SK-N-MC (cell line): ENCODE measurements around the gene ENO2.
A peak's percentile ranks its signal among the peaks of the same experiment; 100 is the strongest.
"Not testable (repeated sequence)": the region's sequence is repeated elsewhere in the genome, so short reads cannot be mapped to it uniquely, and the experiment has no call there.

Source experiments
- DNase-seq: peaks from one replicate; pipeline ENCODE4 v3.0.0-alpha.2; 2011; ENCODE audit warnings: low read depth, low spot score
- H3K27ac ChIP-seq: fragments of 200-600 bp; sonication (generic); 2 replicates; pipeline ENCODE4 v1.5.1; 2016; ENCODE audit warnings: mixed run types
- H3K36me3 ChIP-seq: fragments of 200-600 bp; sonication (generic); 2 replicates; pipeline ENCODE4 v1.6.1; 2017; ENCODE audit warnings: antibody characterized with exemption, low read length, mixed read lengths; ENCODE audit not compliant: insufficient read depth
- H3K4me3 ChIP-seq: fragments of 200-600 bp; sonication (generic); 2 replicates; pipeline ENCODE4 v1.5.1; 2016
- H3K9ac ChIP-seq: fragments of 200-600 bp; sonication (generic); 2 replicates; pipeline ENCODE4 v1.8.0; 2017; ENCODE audit warnings: mixed run types, mixed read lengths; ENCODE audit not compliant: insufficient read length
- H3K9me3 ChIP-seq: fragments of 200-600 bp; sonication (generic); 2 replicates; pipeline ENCODE4 v1.6.1; 2017; ENCODE audit warnings: low read depth, mild to moderate bottlenecking, antibody characterized with exemption, low read length, moderate library complexity, mixed read lengths
- EZH2 ChIP-seq: fragments of 200-600 bp; sonication (generic); IDR thresholded peaks from one replicate; pipeline ENCODE4 v1.6.1; 2017; ENCODE audit warnings: antibody characterized with exemption
- FOXP2 ChIP-seq: optimal IDR thresholded peaks from 2 replicates; pipeline ENCODE3; 2011; ENCODE audit warnings: mild to moderate bottlenecking, moderate library complexity; ENCODE audit not compliant: insufficient read depth; ENCODE audit errors: extremely low read length, control extremely low read depth
- POLR2AphosphoS5 ChIP-seq: IDR thresholded peaks from 2 replicates; pipeline ENCODE4 v1.6.1; 2012; ENCODE audit warnings: mild to moderate bottlenecking, low read depth, low read length, borderline replicate concordance

The ENO2 gene

DNA sequence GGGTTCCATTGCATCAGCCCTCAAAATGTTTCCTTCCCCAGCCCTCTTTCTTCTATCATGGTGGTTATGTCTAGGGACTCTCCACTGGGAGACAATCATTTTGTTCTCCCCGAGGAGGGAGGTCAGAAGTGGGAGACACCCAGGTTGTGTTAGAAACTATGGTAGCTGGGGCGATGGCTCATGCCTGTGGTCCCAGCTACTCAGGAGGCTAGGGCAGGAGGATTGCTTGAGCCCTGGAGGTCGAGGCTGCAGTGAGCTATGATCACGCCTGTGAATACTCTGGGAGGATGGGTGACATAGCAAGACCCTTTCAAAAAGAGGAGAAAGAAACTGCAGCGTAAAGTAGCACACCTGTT lies 22.8 kb upstream of the ENO2 start:
- TF ChIP-seq EZH2 (no peak), FOXP2 (no peak), POLR2AphosphoS5 (no peak)
- no peak for DNase-seq
- Histone ChIP-seq H3K9ac (peak overlapping the region; percentile 83), H3K4me3 (peak overlapping the region; percentile 72), H3K36me3 (no peaks in the 10 kb centered on the region; the same call in 1 of the 2 replicates), H3K27ac (peak overlapping the region; percentile 91), H3K9me3 (no peaks in the 10 kb centered on the region)

DNA sequence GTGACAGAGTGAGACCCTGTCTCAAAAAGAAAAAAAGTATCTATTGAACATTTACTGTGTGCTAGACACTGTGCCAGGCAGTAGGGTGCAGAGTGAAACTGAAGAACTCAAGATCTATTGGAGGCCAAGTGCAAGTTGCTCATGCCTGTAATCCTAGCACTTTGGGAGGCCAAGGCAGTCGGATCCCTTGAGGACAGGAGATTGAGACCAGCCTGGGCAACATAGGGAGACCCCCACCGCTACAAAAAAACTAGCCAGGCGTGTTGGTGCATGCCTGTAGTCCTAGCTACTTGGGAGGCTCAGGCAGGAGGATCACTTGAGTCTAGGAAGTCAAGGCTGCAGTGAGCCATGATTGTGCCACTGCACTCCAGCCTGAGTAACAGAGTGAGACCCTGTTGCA lies 21.7 kb upstream of the ENO2 start:
- not testable (repeated sequence) for H3K4me3 ChIP-seq, H3K9ac ChIP-seq, H3K36me3 ChIP-seq, H3K27ac ChIP-seq, H3K9me3 ChIP-seq, DNase-seq

DNA sequence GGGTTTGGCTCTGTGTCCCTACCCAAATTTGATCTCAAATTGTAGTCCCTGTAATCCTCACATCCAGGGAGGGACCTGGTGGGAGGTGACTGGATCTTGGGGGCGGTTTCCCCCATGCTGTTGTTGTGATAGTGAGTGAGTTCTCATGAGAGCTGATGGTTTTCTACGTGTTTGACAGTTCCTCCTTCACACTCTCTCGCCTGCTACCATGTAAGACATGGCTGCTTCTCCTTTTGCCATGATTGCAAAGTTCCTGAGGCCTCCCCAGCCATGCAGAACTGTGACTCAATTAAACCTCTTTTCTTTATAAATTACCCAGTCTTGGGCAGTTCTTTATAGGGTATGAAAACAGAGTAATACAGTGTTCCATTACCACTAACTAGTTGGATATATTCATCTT lies 20.1 kb upstream of the ENO2 start:
- H3K9me3 ChIP-seq: no peaks in the 10 kb centered on the region
- TF ChIP-seq POLR2AphosphoS5: no peak
- TF ChIP-seq FOXP2: no peak
- TF ChIP-seq EZH2: no peak
- H3K36me3 ChIP-seq: no peaks in the 10 kb centered on the region; the same call in 1 of the 2 replicates
- no peak overlapping the region for H3K9ac ChIP-seq
- no peak for DNase-seq
- no peak overlapping the region for H3K4me3 ChIP-seq
- H3K27ac ChIP-seq: no peak overlapping the region

DNA sequence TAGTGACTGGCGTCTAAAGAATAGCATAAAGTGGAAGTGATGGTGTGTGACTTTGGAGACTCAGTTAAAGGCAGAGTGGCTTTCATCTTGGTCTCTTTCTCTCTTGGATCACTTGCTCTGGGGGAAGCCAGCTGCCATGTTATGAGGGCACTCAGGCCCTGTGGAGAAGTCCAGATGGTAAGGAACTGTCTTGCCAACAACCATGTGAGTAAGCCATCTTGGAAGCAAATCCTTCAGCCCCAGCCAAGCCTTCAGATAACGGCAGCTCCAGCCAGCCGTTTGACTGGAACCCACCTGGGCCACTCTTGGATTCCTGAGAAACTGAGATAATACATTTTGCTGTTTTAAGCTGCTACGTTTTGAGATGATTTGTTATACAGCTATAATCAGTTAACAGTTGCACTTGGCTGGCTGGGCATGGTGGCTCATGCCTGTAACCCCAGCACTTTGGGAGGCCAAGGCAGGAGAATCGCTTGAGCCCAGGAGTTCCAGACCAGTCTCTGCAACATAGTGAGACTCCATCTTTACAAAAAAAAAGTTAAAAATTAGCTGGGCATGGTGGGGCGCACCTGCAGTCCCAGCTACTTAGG lies 17.4 kb upstream of the ENO2 start:
- DNase-seq: no peak
- TF ChIP-seq FOXP2: no peak
- Histone ChIP-seq H3K27ac (no peak overlapping the region), H3K4me3 (no peak overlapping the region), H3K36me3 (no peaks in the 10 kb centered on the region), H3K9ac (no peak overlapping the region), H3K9me3 (no peaks in the 10 kb centered on the region)

DNA sequence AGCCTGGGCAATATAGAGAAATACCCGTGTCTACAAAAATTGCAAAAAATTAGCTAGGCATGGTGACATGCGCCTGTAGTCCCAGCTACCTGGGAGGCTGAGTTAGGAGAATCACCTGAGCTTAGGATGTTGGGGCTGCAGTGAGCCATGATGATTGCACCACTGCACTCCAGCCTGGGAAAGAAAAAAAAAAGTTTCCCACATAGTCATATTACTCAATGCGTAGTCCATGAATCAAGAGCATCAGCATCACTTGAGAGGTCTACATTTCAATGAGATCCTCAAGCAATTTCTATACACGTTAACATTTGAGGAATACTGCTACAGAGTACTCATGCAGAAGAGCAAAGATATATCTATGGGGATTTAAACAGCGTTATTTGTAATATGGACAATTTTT lies 15.0 kb upstream of the ENO2 start:
- no peak overlapping the region for H3K27ac ChIP-seq
- H3K4me3 ChIP-seq: no peak overlapping the region
- no peaks in the 10 kb centered on the region for H3K36me3 ChIP-seq
- no peak for TF ChIP-seq POLR2AphosphoS5
- TF ChIP-seq EZH2: no peak
- TF ChIP-seq FOXP2: no peak
- H3K9me3 ChIP-seq: no peaks in the 10 kb centered on the region
- no peak overlapping the region for H3K9ac ChIP-seq
- no peak for DNase-seq

DNA sequence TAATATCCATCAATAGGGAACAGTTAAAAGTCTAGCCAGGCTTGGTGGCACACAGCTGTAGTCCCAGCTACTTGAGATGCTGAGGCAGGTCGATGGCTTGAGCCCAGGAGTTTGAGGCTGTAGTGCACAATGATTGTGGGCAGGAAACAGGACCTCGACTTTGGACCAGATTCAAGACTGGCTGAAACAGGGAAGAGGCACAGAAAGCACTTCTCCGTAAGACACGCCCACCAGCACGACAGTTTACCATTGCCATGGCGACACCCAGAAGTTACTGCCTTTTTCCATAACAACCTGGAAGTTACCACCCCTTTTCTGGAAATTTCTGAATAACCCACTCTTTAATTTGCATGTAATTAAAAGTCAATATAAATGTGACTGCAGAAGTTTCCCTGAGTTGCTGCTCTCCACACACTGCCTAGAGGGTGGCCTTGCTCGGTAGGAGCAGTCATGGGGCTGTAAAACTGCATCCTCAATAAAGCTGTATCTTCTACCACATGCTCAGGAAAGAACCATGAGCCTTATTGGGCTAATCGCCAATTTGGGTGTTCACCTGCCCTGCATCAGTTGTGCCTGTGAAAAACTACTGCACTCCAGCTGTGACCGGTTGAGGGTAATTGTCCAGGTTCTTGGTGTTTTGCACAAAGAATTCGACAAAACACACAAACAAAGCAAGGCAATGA lies 14.4 kb upstream of the ENO2 start:
- no peak overlapping the region for H3K27ac ChIP-seq
- H3K9ac ChIP-seq: no peak overlapping the region
- no peak for DNase-seq
- no peaks in the 10 kb centered on the region for H3K36me3 ChIP-seq
- no peak for TF ChIP-seq FOXP2
- no peak for TF ChIP-seq EZH2
- no peak for TF ChIP-seq POLR2AphosphoS5
- no peaks in the 10 kb centered on the region for H3K9me3 ChIP-seq
- no peak overlapping the region for H3K4me3 ChIP-seq

DNA sequence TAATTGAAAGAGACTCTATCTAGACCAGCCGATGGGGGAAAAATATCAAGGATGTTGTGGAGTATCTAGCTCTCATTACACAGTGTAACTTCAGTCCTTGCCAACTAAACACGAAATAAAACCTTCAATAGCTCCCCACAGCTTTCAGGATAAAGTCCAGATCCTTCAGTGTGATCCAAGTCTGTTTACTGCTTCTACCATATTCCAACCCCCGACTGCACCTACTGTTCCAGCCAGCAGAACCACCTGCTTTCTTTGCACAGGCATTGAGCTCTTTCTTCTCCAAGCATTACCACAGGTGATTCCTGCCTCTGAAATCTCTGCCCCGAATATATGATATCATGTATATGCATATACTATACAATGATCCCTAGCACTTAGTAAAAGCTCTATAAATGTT lies 11.9 kb upstream of the ENO2 start:
- DNase-seq: no peak
- H3K36me3 ChIP-seq: no peaks in the 10 kb centered on the region
- no peak overlapping the region for H3K4me3 ChIP-seq
- TF ChIP-seq POLR2AphosphoS5 (no peak), FOXP2 (no peak), EZH2 (no peak)
- no peaks in the 10 kb centered on the region for H3K9me3 ChIP-seq
- H3K27ac ChIP-seq: no peak overlapping the region
- H3K9ac ChIP-seq: no peak overlapping the region

DNA sequence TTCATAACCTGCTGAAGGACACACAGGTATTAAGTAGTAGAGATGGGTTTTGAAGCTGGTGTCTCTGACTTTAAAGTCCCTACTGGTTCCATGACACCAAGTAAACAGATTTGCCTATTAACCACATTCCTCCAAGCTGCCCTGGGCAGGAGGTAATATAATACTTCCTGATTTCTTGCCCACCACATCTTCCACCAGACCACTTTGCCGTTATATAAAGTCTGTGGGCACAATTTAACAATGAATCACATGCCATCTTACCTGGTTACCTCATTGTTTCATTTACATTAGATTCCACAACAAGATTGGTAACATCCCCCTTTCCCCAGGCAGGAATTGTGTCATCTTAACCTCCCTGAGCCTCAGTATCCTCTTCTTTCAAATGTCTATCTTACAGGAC lies 10.7 kb upstream of the ENO2 start:
- Histone ChIP-seq H3K9ac (peak overlapping the region; percentile 68), H3K36me3 (no peaks in the 10 kb centered on the region), H3K27ac (peak overlapping the region; percentile 68), H3K4me3 (no peak overlapping the region), H3K9me3 (no peaks in the 10 kb centered on the region)
- no peak for TF ChIP-seq EZH2
- TF ChIP-seq FOXP2: no peak
- TF ChIP-seq POLR2AphosphoS5: no peak
- DNase-seq: no peak
